HL-60 (cell line): ENCODE data around the gene DMRT1.

Experiments
- DNase-seq, 2 experiments: peaks; one replicate each; pipeline ENCODE4 v3.0.0-alpha.2; 2010 to 2020; ENCODE audit warnings: low read depth in 1 of 2, low spot score in 1 of 2
- H3K27ac ChIP-seq: fragments of 250-450 bp; sonication (Bioruptor Pico); replicated peaks from 2 replicates; pipeline ENCODE4 v1.5.1; 2020; ENCODE audit warnings: mild to moderate bottlenecking, moderate library complexity
- H3K27me3 ChIP-seq: fragments of 250-450 bp; sonication (Bioruptor Pico); 2 replicates; pipeline ENCODE4 v1.5.1; 2021; ENCODE audit warnings: mild to moderate bottlenecking, moderate library complexity; ENCODE audit not compliant: insufficient read depth, poor library complexity, severe bottlenecking
- H3K4me3 ChIP-seq: replicated peaks from 2 replicates; pipeline ENCODE4 v1.5.1; 2011; ENCODE audit warnings: mild to moderate bottlenecking, control low read depth, low read length; ENCODE audit not compliant: insufficient read depth
- GABPA ChIP-seq: IDR thresholded peaks from 2 replicates; pipeline ENCODE4 v1.6.1; 2012; ENCODE audit warnings: low read depth
- POLR2AphosphoS5 ChIP-seq: IDR thresholded peaks from 2 replicates; pipeline ENCODE4 v1.6.1; 2012; ENCODE audit warnings: low read depth
- SPI1 ChIP-seq: IDR thresholded peaks from 2 replicates; pipeline ENCODE4 v1.6.1; 2012; ENCODE audit warnings: low read depth, mild to moderate bottlenecking, borderline replicate concordance
- TF ChIP-seq, protein P1 (sequence below): IDR thresholded peaks from 2 replicates; pipeline ENCODE4 v1.6.1; 2012; ENCODE audit warnings: low read depth; ENCODE audit not compliant: insufficient replicate concordance
- TF ChIP-seq, protein P2 (sequence below): IDR thresholded peaks from one replicate; pipeline ENCODE4 v1.5.1; 2011; ENCODE audit warnings: low read length, control low read depth, inconsistent platforms; ENCODE audit not compliant: insufficient read depth

DMRT1 gene

DNA sequence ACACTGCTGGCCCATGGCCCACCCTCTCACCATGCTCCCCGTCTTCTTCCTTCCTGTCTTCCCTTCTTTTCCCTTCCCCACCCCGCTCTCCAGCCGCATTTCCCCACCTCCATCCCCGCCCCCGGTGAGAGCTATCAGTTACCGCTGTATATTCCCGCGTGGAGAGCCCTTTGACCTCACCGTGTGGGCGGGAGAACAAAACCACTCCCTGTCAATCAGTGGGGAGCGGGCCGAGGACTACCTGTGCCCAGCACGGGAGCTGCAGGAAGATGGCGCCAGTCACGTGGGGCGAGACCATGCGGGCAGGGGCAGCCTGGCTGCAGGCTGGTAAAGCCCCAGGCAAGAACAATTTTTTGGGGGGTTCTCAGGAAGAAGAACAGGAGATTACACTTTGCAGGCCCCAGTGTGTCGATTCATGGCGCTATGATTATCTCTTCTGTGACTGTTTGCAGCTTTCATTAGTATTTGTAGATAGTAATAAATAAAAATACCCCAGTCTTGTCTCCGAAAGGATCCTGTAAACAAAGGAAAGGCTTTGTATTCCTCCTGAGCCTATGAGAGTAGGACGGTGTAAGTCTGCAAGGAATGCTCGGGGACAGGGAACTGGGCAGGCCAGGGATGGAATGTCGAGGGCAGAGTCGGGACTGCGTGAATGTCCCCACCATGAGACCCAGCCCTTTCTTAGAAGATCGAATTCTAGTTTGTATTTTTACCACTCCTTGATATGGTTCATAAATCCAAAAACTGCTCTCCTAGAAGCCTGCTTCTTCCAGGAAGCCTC lies 14.8 kb upstream of the DMRT1 start:
- Histone ChIP-seq H3K27ac (no peak overlapping the region), H3K27me3 (no peaks in the 10 kb centered on the region), H3K4me3 (no peak overlapping the region)
- TF ChIP-seq, protein P1, sequence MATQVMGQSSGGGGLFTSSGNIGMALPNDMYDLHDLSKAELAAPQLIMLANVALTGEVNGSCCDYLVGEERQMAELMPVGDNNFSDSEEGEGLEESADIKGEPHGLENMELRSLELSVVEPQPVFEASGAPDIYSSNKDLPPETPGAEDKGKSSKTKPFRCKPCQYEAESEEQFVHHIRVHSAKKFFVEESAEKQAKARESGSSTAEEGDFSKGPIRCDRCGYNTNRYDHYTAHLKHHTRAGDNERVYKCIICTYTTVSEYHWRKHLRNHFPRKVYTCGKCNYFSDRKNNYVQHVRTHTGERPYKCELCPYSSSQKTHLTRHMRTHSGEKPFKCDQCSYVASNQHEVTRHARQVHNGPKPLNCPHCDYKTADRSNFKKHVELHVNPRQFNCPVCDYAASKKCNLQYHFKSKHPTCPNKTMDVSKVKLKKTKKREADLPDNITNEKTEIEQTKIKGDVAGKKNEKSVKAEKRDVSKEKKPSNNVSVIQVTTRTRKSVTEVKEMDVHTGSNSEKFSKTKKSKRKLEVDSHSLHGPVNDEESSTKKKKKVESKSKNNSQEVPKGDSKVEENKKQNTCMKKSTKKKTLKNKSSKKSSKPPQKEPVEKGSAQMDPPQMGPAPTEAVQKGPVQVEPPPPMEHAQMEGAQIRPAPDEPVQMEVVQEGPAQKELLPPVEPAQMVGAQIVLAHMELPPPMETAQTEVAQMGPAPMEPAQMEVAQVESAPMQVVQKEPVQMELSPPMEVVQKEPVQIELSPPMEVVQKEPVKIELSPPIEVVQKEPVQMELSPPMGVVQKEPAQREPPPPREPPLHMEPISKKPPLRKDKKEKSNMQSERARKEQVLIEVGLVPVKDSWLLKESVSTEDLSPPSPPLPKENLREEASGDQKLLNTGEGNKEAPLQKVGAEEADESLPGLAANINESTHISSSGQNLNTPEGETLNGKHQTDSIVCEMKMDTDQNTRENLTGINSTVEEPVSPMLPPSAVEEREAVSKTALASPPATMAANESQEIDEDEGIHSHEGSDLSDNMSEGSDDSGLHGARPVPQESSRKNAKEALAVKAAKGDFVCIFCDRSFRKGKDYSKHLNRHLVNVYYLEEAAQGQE: no peak
- TF ChIP-seq GABPA (no peak), SPI1 (no peak), POLR2AphosphoS5 (no peak)
- TF ChIP-seq, protein P2, sequence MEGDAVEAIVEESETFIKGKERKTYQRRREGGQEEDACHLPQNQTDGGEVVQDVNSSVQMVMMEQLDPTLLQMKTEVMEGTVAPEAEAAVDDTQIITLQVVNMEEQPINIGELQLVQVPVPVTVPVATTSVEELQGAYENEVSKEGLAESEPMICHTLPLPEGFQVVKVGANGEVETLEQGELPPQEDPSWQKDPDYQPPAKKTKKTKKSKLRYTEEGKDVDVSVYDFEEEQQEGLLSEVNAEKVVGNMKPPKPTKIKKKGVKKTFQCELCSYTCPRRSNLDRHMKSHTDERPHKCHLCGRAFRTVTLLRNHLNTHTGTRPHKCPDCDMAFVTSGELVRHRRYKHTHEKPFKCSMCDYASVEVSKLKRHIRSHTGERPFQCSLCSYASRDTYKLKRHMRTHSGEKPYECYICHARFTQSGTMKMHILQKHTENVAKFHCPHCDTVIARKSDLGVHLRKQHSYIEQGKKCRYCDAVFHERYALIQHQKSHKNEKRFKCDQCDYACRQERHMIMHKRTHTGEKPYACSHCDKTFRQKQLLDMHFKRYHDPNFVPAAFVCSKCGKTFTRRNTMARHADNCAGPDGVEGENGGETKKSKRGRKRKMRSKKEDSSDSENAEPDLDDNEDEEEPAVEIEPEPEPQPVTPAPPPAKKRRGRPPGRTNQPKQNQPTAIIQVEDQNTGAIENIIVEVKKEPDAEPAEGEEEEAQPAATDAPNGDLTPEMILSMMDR: no peak
- no peak for DNase-seq

DNA sequence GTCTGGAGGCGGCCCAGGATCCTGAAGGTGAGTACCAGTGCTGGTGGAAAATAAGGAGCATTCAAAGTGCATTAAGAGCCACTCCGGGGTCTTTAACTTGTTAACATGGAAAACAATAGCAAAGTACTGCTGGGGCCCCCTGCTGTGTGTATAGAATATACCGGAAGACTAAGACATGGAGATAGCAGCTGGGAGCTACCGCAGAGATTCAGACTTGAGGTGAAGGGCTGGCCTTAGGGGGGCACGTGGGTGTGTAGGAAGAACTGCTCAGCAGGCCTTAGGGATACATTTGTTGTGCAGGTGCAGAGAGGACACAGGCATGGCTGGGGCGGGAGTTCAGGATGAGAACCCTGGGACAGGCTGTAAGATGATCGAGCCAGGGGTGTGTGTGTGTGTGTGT lies 1.2 kb upstream of the DMRT1 start:
- DNase-seq: no peak
- no peak overlapping the region for H3K27ac ChIP-seq
- no peak for TF ChIP-seq GABPA
- TF ChIP-seq, protein P1: no peak
- TF ChIP-seq, protein P2: no peak
- TF ChIP-seq POLR2AphosphoS5: no peak
- TF ChIP-seq SPI1: no peak
- peaks cover 32% of the 10 kb centered on the region for H3K27me3 ChIP-seq
- H3K4me3 ChIP-seq: no peak overlapping the region

DNA sequence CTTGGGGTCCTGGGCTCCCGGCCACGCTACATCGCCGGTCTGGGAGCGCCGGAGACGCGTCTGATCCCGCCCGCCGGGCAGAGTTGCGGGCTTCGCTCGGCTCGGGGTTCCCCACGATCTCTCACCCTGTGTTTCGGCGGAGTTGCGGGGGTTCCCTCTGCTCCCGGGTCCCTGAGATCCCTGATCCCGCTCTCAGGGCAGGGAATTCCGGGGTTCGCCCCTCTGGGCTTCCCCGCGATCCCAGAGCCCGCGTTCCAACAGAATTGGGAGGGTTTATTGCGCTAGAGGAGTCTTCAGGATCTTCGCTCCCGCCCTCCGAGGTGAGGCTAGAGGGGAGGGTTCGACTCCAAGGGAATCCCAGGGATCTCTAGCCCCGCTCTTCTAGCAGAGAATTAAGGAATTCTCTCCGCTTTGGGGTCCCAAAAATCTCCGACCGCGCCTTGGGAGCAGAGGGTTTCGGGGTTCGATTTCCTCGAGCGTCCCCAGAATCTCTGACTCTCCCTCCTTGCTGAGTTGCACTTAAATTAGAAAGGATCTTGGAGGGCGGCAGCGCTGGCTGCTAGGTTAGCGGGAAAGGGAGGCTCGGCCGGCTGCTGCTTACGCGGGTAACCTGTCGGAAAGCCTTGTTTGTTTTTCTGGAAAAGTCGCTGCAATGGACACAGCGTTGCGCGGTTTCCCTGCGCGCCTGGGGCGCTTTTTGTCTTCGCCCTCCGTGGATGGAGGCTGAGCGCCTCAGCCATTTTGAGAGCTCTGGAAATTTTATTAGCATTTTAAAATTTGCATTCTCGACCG lies 1.3 kb downstream of the DMRT1 start:
- H3K27ac ChIP-seq: no peak overlapping the region
- TF ChIP-seq SPI1 (no peak), POLR2AphosphoS5 (no peak), GABPA (no peak)
- TF ChIP-seq, protein P2: no peak
- TF ChIP-seq, protein P1: no peak
- H3K27me3 ChIP-seq: peaks cover 35% of the 10 kb centered on the region
- DNase-seq: no peak
- no peak overlapping the region for H3K4me3 ChIP-seq
